GM23338 (cell line): ENCODE measurements around the gene DAAM1. TPM values are rescaled to one million over a fixed set of nuclear protein-coding genes. Genes with fewer than 3 reads are reported as not detected.

Source experiments
- ATAC-seq: fragments of 200-7000 bp; cut with Tn5 transposase; 3 replicates; pipeline ENCODE4 v1.9.1; 2020
- DNase-seq: peaks from one replicate; pipeline ENCODE4 v3.0.0-alpha.2; 2015; ENCODE audit warnings: low spot score
- H2AFZ ChIP-seq: fragments of 200-600 bp; sonication (generic); 2 replicates; pipeline ENCODE4 v1.8.0; 2016; ENCODE audit warnings: antibody characterized with exemption, mild to moderate bottlenecking, moderate library complexity
- H3F3A ChIP-seq: fragments of 200-600 bp; sonication (generic); replicated peaks from 2 replicates; pipeline ENCODE4 v1.8.0; 2017; ENCODE audit warnings: antibody characterized with exemption, mixed run types, low read depth
- H3K27ac ChIP-seq: fragments of 200-600 bp; sonication (generic); 2 replicates; pipeline ENCODE4 v1.6.1; 2016; ENCODE audit warnings: low read depth
- H3K27me3 ChIP-seq: fragments of 200-600 bp; sonication (generic); 2 replicates; pipeline ENCODE4 v1.8.0; 2016; ENCODE audit warnings: mild to moderate bottlenecking, mixed run types, moderate library complexity; ENCODE audit not compliant: insufficient read depth
- H3K36me3 ChIP-seq: fragments of 200-600 bp; sonication (generic); 2 replicates; pipeline ENCODE4 v1.8.0; 2016; ENCODE audit warnings: mild to moderate bottlenecking; ENCODE audit not compliant: insufficient read depth
- H3K4me1 ChIP-seq: fragments of 200-600 bp; sonication (generic); 2 replicates; pipeline ENCODE4 v1.8.0; 2016; ENCODE audit warnings: mild to moderate bottlenecking, moderate library complexity; ENCODE audit not compliant: insufficient read depth
- H3K4me2 ChIP-seq: fragments of 200-600 bp; sonication (generic); 2 replicates; pipeline ENCODE4 v1.7.1; 2017; ENCODE audit warnings: mixed run types
- H3K4me3 ChIP-seq: fragments of 200-600 bp; sonication (generic); 2 replicates; pipeline ENCODE4 v1.6.1; 2016; ENCODE audit warnings: mixed run types
- H3K79me2 ChIP-seq: fragments of 200-600 bp; sonication (generic); replicated peaks from 2 replicates; pipeline ENCODE4 v1.8.0; 2017; ENCODE audit warnings: mild to moderate bottlenecking; ENCODE audit not compliant: insufficient read depth
- H3K9me2 ChIP-seq: fragments of 200-600 bp; sonication (generic); 2 replicates; pipeline ENCODE4 v1.8.0; 2017; ENCODE audit not compliant: insufficient read depth
- H4K20me1 ChIP-seq: fragments of 200-600 bp; sonication (generic); replicated peaks from 2 replicates; pipeline ENCODE4 v1.8.0; 2017; ENCODE audit warnings: mild to moderate bottlenecking; ENCODE audit not compliant: insufficient read depth
- H3K27ac Mint-ChIP-seq: 2 replicates; pipeline ENCODE4 v1.8.0; 2020; ENCODE audit warnings: inconsistent platforms, mild to moderate bottlenecking, moderate library complexity, mixed read lengths
- H3K27me3 Mint-ChIP-seq: 3 replicates; pipeline ENCODE4 v1.8.0; 2022; ENCODE audit warnings: low read depth, mild to moderate bottlenecking, moderate library complexity, mixed read lengths, inconsistent platforms; ENCODE audit not compliant: insufficient read depth, poor library complexity
- H3K36me3 Mint-ChIP-seq: 3 replicates; pipeline ENCODE4 v1.8.0; 2021; ENCODE audit warnings: low read depth, mild to moderate bottlenecking, inconsistent platforms, moderate library complexity, mixed read lengths
- H3K4me1 Mint-ChIP-seq: 3 replicates; pipeline ENCODE4 v1.8.0; 2020; ENCODE audit warnings: mild to moderate bottlenecking, inconsistent platforms, mixed read lengths
- H3K4me3 Mint-ChIP-seq: 3 replicates; pipeline ENCODE4 v1.8.0; 2021; ENCODE audit warnings: moderate library complexity, mild to moderate bottlenecking, inconsistent platforms, mixed read lengths
- H3K9me3 Mint-ChIP-seq: 3 replicates; pipeline ENCODE4 v1.8.0; 2020; ENCODE audit warnings: moderate library complexity, mild to moderate bottlenecking, inconsistent platforms, mixed read lengths
- CREB1 ChIP-seq: fragments of 250-450 bp; sonication (Bioruptor Pico); IDR thresholded peaks from 2 replicates; pipeline ENCODE4 v1.5.0; 2020; ENCODE audit warnings: low read depth, mild to moderate bottlenecking, moderate library complexity
- CTCF ChIP-seq, 2 experiments: fragments of 200-600 bp in 1 of 2; sonication (generic) in 1 of 2; conservative IDR thresholded peaks; 2 replicates each; pipeline versions ENCODE4 v1.5.1 to v1.6.1; 2016 to 2017; ENCODE audit warnings: antibody characterized with exemption in 2 of 2, low read depth in 2 of 2, mild to moderate bottlenecking in 2 of 2, moderate library complexity in 1 of 2
- ETS1 ChIP-seq: IDR thresholded peaks from 2 replicates; pipeline ENCODE4 v1.6.1; 2016; ENCODE audit warnings: antibody characterized with exemption
- EZH2 ChIP-seq: fragments of 200-600 bp; sonication (generic); IDR thresholded peaks from one replicate; pipeline ENCODE4 v1.8.0; 2017; ENCODE audit warnings: antibody characterized with exemption, mild to moderate bottlenecking, low read depth; ENCODE audit not compliant: unreplicated experiment
- EZH2phosphoT487 ChIP-seq: fragments of 200-600 bp; sonication (generic); IDR thresholded peaks from one replicate; pipeline ENCODE4 v1.8.1; 2018; ENCODE audit warnings: antibody characterized with exemption; ENCODE audit not compliant: unreplicated experiment
- JUNB ChIP-seq: IDR thresholded peaks from one replicate; pipeline ENCODE4 v1.6.1; 2016; ENCODE audit warnings: antibody characterized with exemption; ENCODE audit not compliant: unreplicated experiment
- NANOG ChIP-seq: IDR thresholded peaks from 2 replicates; pipeline ENCODE4 v1.6.1; 2016; ENCODE audit warnings: antibody characterized with exemption, borderline replicate concordance
- POLR2AphosphoS5 ChIP-seq: IDR thresholded peaks from 2 replicates; pipeline ENCODE4 v1.6.1; 2016; ENCODE audit warnings: antibody characterized with exemption, low read depth
- STAT1 ChIP-seq: IDR thresholded peaks from one replicate; pipeline ENCODE4 v1.6.1; 2016; ENCODE audit warnings: antibody characterized with exemption; ENCODE audit not compliant: unreplicated experiment
- ZNF114 ChIP-seq: fragments of 250-450 bp; sonication (Bioruptor Pico); IDR thresholded peaks from 2 replicates; pipeline ENCODE4 v1.5.0; 2020; ENCODE audit warnings: mild to moderate bottlenecking, moderate library complexity
- ZNF331 ChIP-seq: fragments of 250-450 bp; sonication (Bioruptor Pico); IDR thresholded peaks from 2 replicates; pipeline ENCODE4 v1.5.0; 2020; ENCODE audit warnings: low read depth, mild to moderate bottlenecking, moderate library complexity
- ZNF462 ChIP-seq: fragments of 250-450 bp; sonication (Bioruptor Pico); IDR thresholded peaks from 2 replicates; pipeline ENCODE4 v1.5.0; 2020; ENCODE audit warnings: mild to moderate bottlenecking, moderate library complexity
- polyA plus RNA-seq: library from polyadenylated mRNA; unstranded; fragments of >200 nt; fragmentation: Nextera tagmentation; extraction: Ambion mirVana; gene quantifications from 2 replicates; pipeline ENCODE4 v1.2.1, GENCODE V29; 2016
- total RNA-seq: library from RNA; depleted of rRNA; stranded (reverse); fragments of >200 nt; shearing (Covaris generic); gene quantifications from 2 replicates; pipeline ENCODE4 v1.2.3, GENCODE V29; 2014
- TF ChIP-seq, protein P1 (sequence below): IDR thresholded peaks from one replicate; pipeline ENCODE4 v1.6.1; 2018; ENCODE audit warnings: antibody characterized with exemption; ENCODE audit not compliant: unreplicated experiment

The DAAM1 gene
- total and polyA plus RNA-seq, 2 experiments from 2014 or later, result 36.3 to 42.1 TPM

DNA sequence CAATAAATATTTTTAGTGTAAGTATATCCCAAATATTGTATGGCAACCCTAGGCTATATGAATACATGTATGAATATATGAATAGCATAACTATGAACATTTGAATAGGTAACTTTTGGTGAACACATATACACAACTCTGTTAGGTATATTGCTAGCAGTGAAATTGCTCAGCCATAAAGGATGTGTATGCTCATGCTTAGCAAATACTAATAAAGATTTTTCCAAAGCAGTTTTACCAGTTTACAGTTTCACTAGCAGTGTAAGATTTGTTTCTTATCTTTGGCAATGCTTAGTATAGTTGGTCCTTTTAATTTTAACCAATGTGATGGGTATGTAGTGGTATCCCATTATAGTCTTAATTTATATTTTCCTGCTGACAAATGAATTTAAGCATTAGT, 5.3 kb upstream of the DAAM1 start:
- no peak overlapping the region for H3K4me3 Mint-ChIP-seq
- H3K36me3 Mint-ChIP-seq, result no peaks in the 10 kb centered on the region
- Histone ChIP-seq H3K79me2 (no peaks in the 10 kb centered on the region), H3K4me2 (no peak overlapping the region), H3K27ac (no peak overlapping the region), H3K4me3 (no peak overlapping the region), H2AFZ (no peak overlapping the region), H3F3A (no peaks in the 10 kb centered on the region), H4K20me1 (no peaks in the 10 kb centered on the region), H3K4me1 (peaks cover 8% of the 10 kb centered on the region; the same call in 1 of the 2 replicates), H3K36me3 (no peaks in the 10 kb centered on the region), H3K9me2 (0 out of 2 replicates have a peak, but pooled peaks cover 3% of the 10 kb centered on the region), H3K27me3 (peaks cover 18% of the 10 kb centered on the region)
- TF ChIP-seq EZH2 (no peak), STAT1 (no peak), CREB1 (CRISPR knock-in tag) (no peak), CTCF (conservative IDR thresholded peaks at IDR 0.05; ENCODE audit: low read depth in 2 of 2) (no peak), EZH2phosphoT487 (no peak), JUNB (no peak), NANOG (no peak), ETS1 (no peak), ZNF114 (CRISPR knock-in tag) (no peak), ZNF331 (CRISPR knock-in tag) (no peak), ZNF462 (no peak), POLR2AphosphoS5 (no peak)
- TF ChIP-seq, protein P1, sequence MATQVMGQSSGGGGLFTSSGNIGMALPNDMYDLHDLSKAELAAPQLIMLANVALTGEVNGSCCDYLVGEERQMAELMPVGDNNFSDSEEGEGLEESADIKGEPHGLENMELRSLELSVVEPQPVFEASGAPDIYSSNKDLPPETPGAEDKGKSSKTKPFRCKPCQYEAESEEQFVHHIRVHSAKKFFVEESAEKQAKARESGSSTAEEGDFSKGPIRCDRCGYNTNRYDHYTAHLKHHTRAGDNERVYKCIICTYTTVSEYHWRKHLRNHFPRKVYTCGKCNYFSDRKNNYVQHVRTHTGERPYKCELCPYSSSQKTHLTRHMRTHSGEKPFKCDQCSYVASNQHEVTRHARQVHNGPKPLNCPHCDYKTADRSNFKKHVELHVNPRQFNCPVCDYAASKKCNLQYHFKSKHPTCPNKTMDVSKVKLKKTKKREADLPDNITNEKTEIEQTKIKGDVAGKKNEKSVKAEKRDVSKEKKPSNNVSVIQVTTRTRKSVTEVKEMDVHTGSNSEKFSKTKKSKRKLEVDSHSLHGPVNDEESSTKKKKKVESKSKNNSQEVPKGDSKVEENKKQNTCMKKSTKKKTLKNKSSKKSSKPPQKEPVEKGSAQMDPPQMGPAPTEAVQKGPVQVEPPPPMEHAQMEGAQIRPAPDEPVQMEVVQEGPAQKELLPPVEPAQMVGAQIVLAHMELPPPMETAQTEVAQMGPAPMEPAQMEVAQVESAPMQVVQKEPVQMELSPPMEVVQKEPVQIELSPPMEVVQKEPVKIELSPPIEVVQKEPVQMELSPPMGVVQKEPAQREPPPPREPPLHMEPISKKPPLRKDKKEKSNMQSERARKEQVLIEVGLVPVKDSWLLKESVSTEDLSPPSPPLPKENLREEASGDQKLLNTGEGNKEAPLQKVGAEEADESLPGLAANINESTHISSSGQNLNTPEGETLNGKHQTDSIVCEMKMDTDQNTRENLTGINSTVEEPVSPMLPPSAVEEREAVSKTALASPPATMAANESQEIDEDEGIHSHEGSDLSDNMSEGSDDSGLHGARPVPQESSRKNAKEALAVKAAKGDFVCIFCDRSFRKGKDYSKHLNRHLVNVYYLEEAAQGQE, result no peak
- no peak for DNase-seq
- H3K4me1 Mint-ChIP-seq, result peaks cover 11% of the 10 kb centered on the region; the same call in 2 of the 3 replicates
- no peak for ATAC-seq
- peaks cover 2% of the 10 kb centered on the region for H3K27me3 Mint-ChIP-seq
- no peak overlapping the region for H3K27ac Mint-ChIP-seq
- H3K9me3 Mint-ChIP-seq, result no peaks in the 10 kb centered on the region; the same call in 2 of the 3 replicates
